Ishikawa (cell line): Measurements from ENCODE around the gene CEP112.

Experiments
- CEBPB ChIP-seq: IDR thresholded peaks from 2 replicates; pipeline ENCODE4 v1.6.1; 2012
- CREB1 ChIP-seq: IDR thresholded peaks from 2 replicates; pipeline ENCODE4 v1.6.1; 2012; ENCODE audit warnings: low read depth
- EGR1 ChIP-seq: IDR thresholded peaks from 2 replicates; pipeline ENCODE4 v1.6.1; 2012
- EP300 ChIP-seq: IDR thresholded peaks from 2 replicates; pipeline ENCODE4 v1.6.1; 2012; ENCODE audit warnings: borderline replicate concordance
- FOXM1 ChIP-seq: IDR thresholded peaks from 2 replicates; pipeline ENCODE4 v1.6.1; 2012; ENCODE audit warnings: low read depth, borderline replicate concordance
- NFIC ChIP-seq: IDR thresholded peaks from 2 replicates; pipeline ENCODE4 v1.6.1; 2012
- RAD21 ChIP-seq: IDR thresholded peaks from 2 replicates; pipeline ENCODE4 v1.6.1; 2012; ENCODE audit warnings: low read depth
- TAF1 ChIP-seq: IDR thresholded peaks from 2 replicates; pipeline ENCODE4 v1.6.1; 2012; ENCODE audit warnings: low read depth, mild to moderate bottlenecking
- TCF12 ChIP-seq: IDR thresholded peaks from 2 replicates; pipeline ENCODE4 v1.6.1; 2012; ENCODE audit warnings: low read depth
- TEAD4 ChIP-seq: IDR thresholded peaks from 2 replicates; pipeline ENCODE4 v1.6.1; 2012
- YY1 ChIP-seq: IDR thresholded peaks from 2 replicates; pipeline ENCODE4 v1.6.1; 2012; ENCODE audit warnings: low read depth
- ZBTB7A ChIP-seq: IDR thresholded peaks from 2 replicates; pipeline ENCODE4 v1.6.1; 2012; ENCODE audit warnings: low read depth
- TF ChIP-seq, protein P1 (sequence below): IDR thresholded peaks from 2 replicates; pipeline ENCODE4 v1.6.1; 2012
- TF ChIP-seq, protein P2 (sequence below): IDR thresholded peaks from 2 replicates; pipeline ENCODE4 v1.6.1; 2012; ENCODE audit warnings: low read depth, mild to moderate bottlenecking
- TF ChIP-seq, protein P3 (sequence below): IDR thresholded peaks from 2 replicates; pipeline ENCODE4 v1.6.1; 2012

Gene CEP112

DNA sequence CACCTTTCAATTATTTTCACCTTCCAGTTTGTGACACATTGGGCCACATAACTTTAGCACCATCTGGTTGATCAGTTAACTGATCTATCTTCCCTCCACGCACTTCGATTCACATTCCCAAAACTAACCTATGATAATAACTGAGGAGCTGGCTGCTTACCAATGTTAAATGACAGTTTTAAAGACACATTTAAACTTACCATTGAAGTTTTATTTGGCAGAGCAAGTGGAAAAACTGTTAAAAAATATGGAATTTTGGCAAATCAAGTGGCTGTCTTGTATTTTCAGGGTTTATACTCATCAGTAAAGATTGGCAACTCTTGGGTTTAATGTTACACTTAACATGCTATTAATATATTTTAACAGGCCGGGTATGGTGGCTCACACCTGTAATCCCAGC is 42.7 kb upstream of the CEP112 start:
- no peak for TF ChIP-seq TEAD4
- no peak for TF ChIP-seq CREB1
- TF ChIP-seq EP300, result no peak
- TF ChIP-seq TAF1, result no peak
- no peak for TF ChIP-seq NFIC
- no peak for TF ChIP-seq EGR1
- TF ChIP-seq FOXM1, result no peak
- TF ChIP-seq, protein P1, sequence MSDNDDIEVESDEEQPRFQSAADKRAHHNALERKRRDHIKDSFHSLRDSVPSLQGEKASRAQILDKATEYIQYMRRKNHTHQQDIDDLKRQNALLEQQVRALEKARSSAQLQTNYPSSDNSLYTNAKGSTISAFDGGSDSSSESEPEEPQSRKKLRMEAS, result no peak
- no peak for TF ChIP-seq YY1
- TF ChIP-seq, protein P2, sequence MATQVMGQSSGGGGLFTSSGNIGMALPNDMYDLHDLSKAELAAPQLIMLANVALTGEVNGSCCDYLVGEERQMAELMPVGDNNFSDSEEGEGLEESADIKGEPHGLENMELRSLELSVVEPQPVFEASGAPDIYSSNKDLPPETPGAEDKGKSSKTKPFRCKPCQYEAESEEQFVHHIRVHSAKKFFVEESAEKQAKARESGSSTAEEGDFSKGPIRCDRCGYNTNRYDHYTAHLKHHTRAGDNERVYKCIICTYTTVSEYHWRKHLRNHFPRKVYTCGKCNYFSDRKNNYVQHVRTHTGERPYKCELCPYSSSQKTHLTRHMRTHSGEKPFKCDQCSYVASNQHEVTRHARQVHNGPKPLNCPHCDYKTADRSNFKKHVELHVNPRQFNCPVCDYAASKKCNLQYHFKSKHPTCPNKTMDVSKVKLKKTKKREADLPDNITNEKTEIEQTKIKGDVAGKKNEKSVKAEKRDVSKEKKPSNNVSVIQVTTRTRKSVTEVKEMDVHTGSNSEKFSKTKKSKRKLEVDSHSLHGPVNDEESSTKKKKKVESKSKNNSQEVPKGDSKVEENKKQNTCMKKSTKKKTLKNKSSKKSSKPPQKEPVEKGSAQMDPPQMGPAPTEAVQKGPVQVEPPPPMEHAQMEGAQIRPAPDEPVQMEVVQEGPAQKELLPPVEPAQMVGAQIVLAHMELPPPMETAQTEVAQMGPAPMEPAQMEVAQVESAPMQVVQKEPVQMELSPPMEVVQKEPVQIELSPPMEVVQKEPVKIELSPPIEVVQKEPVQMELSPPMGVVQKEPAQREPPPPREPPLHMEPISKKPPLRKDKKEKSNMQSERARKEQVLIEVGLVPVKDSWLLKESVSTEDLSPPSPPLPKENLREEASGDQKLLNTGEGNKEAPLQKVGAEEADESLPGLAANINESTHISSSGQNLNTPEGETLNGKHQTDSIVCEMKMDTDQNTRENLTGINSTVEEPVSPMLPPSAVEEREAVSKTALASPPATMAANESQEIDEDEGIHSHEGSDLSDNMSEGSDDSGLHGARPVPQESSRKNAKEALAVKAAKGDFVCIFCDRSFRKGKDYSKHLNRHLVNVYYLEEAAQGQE, result no peak
- TF ChIP-seq ZBTB7A, result no peak

DNA sequence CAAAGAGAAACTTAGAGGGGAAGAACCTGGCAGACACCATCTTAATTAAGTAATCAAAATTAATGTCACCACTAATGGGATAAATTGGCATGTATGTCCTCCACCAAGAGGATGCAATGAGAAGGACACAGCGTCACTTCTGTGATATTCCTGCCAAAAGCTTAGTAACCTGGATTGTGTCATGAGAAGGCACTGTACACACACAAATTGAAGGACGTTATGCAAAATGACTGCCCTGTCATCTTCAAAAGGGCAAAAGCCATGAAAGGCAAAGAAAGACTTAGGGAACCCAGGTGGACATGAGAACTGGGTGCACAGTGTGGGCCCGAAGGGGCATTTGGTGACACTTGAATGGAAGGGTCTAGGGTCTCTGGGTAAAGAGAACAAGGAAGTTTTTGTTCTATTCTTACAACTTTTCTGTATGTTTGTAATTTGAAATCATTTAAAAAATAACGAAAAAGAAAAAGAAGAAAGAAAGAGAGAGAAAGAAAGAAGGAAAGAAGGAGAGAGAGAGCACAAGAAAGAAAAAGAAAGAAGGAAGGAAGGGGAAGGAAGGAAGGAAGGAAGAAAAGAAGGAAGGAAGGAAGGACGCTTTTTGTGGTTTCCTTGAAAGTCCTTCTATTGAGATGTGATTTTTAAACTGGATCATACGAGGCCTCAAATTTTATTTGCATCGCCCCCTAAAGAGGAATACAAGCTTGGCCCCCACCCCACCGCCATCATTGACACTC is 41.3 kb upstream of the CEP112 start:
- TF ChIP-seq, protein P1, result no peak
- TF ChIP-seq TCF12 (no peak), FOXM1 (no peak), RAD21 (no peak), TAF1 (no peak), CEBPB (no peak), NFIC (no peak), EGR1 (no peak), EP300 (no peak), TEAD4 (no peak), YY1 (no peak), CREB1 (no peak), ZBTB7A (no peak)
- TF ChIP-seq, protein P2, result no peak
- TF ChIP-seq, protein P3, sequence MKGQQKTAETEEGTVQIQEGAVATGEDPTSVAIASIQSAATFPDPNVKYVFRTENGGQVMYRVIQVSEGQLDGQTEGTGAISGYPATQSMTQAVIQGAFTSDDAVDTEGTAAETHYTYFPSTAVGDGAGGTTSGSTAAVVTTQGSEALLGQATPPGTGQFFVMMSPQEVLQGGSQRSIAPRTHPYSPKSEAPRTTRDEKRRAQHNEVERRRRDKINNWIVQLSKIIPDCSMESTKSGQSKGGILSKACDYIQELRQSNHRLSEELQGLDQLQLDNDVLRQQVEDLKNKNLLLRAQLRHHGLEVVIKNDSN, result no peak

DNA sequence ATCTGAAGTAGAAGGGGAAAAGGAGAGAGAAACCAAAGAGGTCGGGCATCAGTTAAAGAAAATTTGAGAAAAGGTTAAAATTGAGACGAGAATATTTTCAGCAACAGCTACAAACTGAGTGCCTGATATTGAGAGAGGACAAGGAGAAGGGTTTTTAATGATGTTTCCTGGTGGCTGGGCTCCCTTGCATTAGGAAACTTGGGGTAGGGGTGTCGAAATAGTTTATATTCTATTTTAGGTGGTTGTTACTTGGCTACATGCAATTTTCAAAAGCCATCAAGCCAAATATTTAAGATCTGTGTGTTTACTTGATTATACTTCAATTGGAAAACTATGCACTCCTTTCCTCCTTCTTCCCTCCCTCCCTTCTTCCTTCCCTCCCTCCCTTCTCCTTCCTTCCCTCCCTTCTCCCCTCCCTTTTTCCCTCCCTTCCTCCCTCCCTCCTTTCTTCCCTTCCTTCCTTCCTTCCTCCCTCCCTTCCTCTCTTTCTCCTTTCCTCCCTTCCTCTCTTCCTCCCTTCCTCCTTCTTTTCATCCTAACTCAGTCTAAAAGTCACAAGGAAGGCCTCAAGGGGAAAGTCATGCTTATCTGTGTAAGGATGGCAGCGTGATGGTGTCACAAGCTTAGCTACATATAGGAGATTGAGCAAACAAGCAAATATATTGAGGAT is 39.1 kb upstream of the CEP112 start:
- TF ChIP-seq ZBTB7A (no peak), TAF1 (no peak), RAD21 (no peak)
- TF ChIP-seq, protein P1, result no peak

DNA sequence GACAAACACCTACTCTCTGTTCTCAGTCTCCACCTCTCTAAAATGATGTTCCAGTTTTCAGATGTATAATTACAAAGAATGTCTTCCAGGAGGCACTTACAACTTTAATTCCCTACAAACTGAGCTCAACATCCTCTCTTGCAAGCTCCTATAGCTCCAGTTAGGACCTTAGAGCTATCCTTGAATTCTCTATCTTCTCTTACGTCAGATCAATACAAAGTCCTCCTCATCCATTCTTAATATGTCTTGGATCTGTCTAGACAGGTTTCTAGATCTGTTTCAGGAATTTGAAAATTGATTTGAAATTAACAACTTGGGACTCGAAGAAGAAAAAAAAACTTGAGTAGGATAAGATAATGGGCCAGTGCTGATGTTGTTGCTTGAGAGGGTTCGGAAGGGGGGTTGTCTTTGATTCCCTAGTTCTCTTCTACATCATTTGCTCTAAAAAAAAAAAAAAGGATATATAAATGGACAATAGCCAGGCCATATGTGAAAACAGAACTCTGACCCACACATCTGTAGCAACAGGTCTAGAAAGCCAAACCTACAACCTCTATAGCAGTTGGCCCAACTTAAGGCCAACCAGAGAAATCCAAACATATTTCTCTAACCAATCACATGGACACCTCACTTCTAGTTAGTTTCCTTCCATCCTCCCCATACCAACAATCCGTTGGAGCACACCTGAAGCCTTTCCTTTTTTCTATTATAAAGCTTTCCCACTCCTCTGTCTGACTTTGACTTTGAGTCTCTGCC is 38.0 kb upstream of the CEP112 start:
- TF ChIP-seq TEAD4, result no peak

DNA sequence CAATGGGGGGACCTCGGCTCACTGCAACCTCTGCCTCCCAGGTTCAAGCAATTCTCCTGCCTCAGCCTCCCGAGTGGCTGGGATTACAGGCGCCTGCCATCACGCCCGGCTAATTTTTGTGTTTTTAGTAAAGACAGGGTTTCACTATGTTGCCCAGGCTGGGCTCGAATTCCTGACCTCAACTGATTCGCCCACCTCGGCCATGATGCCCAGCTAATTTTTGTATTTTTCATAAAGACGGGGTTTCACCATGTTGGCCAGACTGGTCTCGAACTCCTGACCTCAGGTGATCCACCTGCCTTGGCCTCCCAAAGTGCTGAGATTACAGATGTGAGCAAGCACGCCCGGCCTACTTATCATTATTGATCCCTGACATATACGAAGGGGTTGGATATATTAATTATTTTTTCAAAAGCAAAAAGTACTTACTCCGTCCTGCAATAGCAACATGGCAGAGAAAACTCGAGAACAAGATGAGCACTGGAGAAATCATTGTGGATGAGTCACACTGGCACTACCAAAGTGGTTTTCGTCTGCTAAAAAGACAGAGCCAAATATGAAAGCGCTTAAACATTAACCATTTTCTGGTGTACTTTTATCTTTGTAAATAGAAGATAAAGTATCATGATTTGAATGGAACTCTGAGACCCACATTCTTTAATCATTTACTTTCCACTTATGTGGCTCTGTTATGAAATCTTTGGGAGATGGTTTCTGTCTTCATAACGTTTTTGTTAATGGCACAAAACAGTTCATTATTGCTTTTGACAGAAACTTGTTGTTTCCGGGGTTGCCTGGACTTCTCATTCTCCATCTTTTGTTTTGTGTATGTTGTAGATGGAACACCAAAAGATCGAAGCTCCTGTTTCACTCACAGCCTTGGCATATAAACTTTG is 37.2 kb upstream of the CEP112 start, which contains the start of gene APOH:
Gene APOH, minus strand, starts transcription at position 529 of the 896 bp plus-strand sequence. Its CDS starts 36 bp downstream, at position 493.
- TF ChIP-seq NFIC (no peak), TAF1 (no peak), RAD21 (no peak), TCF12 (no peak), CEBPB (no peak), YY1 (no peak)
- TF ChIP-seq, protein P1, result no peak
